LNCaP clone FGC (cell line): Measurements from ENCODE around the gene TSSK6.

ENCODE experiments used
- DNase-seq: peaks from one replicate; pipeline ENCODE4 v3.0.0-alpha.2; 2011; ENCODE audit warnings: low read depth
- H3K4me3 ChIP-seq: 2 replicates; pipeline ENCODE4 v1.5.1; 2011; ENCODE audit warnings: mild to moderate bottlenecking, low read depth, low read length, control low read depth
- CTCF ChIP-seq: IDR thresholded peaks from 2 replicates; pipeline ENCODE4 v1.5.1; 2012; ENCODE audit warnings: mild to moderate bottlenecking; ENCODE audit not compliant: control insufficient read depth, insufficient read depth; ENCODE audit errors: extremely low read depth

Gene TSSK6

GRCh38 chr19:19487077-19487949 is 28.0 kb downstream of the TSSK6 start:
- no peak overlapping the region for H3K4me3 ChIP-seq
- no peak for TF ChIP-seq CTCF
- no peak for DNase-seq

- H3K4me3 ChIP-seq: no peak overlapping the region
- TF ChIP-seq CTCF: no peak
- DNase-seq: no peak
Observed at GRCh38 chr19:19486343-19487076, 28.8 kb downstream of the TSSK6 start.

- H3K4me3 ChIP-seq: no peak overlapping the region
- DNase-seq: no peak
- TF ChIP-seq CTCF: no peak
Observed at GRCh38 chr19:19485998-19486290, 29.4 kb downstream of the TSSK6 start.

- no peak for DNase-seq
- H3K4me3 ChIP-seq: no peak overlapping the region
- no peak for TF ChIP-seq CTCF
Observed at GRCh38 chr19:19485161-19485997, 30.0 kb downstream of the TSSK6 start.

- no peak overlapping the region for H3K4me3 ChIP-seq
- DNase-seq: no peak
- no peak for TF ChIP-seq CTCF
Observed at GRCh38 chr19:19482809-19483596, 32.3 kb downstream of the TSSK6 start.

- no peak for DNase-seq
- no peak overlapping the region for H3K4me3 ChIP-seq
- TF ChIP-seq CTCF: no peak
Observed at GRCh38 chr19:19480688-19481087, 34.7 kb downstream of the TSSK6 start.
